Epithelial cell of proximal tubule (primary cell): ENCODE results near the gene DTNB. TPM values are rescaled to one million over a fixed set of nuclear protein-coding genes. Genes with fewer than 3 reads are reported as not detected.

ENCODE experiments used
- DNase-seq: peaks from one replicate; pipeline ENCODE4 v3.0.0-alpha.2; 2011; ENCODE audit warnings: low read depth
- H3K4me3 ChIP-seq: 2 replicates; pipeline ENCODE4 v1.5.1; 2011; ENCODE audit warnings: low read depth, mild to moderate bottlenecking, low read length
- CTCF ChIP-seq: conservative IDR thresholded peaks from 2 replicates; pipeline ENCODE4 v1.5.1; 2012; ENCODE audit warnings: low read depth, mild to moderate bottlenecking, low read length
- total RNA-seq: library from RNA; depleted of rRNA; stranded (reverse); fragments of >200 nt; gene quantifications from 2 replicates; pipeline ENCODE4 v1.2.3, GENCODE V29; 2015

Gene DTNB
- total RNA-seq, 1 donor from 2014 or later: 4.8 TPM

GRCh38 chr2:25375989-25376545 is 297.3 kb downstream of the DTNB start:
- H3K4me3 ChIP-seq: no peak overlapping the region
- no peak for TF ChIP-seq CTCF
- DNase-seq: no peak

DNA sequence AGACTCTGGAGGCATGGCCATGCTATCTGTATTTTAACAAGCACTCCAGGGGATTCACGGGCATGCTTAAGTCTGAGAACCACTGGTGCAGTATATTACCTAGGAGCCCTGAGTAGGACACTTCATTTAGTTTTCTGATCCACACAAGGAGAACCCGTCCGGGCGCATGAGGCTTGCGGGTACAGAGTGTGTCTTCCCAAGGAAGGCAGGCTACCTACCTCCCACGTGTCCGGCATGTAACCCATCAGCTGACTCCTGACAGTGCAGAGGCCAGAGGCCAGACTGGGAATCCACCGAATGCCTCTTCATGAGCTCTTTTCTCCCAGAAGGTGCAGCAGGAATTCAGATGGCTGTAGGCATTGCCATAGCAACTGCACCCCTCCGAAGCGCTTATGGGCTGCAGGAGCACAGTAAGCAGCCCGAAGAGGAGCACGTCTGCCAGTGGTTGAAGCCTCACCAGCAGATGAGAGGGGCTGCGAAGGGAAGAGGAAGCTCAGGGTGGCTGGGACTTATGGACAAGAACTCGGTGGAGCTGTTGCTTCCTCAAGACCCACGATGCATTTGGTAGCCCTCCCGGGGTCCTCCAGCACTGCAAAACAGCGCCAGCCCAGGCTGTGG is 297.9 kb downstream of the DTNB start:
- no peak for TF ChIP-seq CTCF
- H3K4me3 ChIP-seq: no peak overlapping the region
- DNase-seq: no peak

DNA sequence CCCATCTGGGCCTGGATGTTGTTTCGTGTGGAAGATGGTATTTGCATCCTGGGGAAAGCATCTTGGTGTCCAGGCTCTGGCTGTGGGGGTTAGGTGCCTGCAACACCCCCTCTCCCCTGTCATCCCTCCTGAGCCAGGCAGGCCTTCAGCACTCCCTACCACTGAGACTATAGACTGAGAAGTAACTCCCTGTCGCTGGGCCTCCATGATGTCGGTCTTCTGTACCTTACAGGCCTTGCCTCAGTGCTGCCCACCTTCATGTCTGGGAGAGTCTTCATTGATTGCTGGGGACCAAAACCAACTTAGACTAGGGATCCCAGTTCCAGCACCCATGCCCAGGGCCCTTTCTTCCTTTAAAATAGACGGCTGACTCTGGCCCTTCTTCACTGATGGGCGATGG is 298.6 kb downstream of the DTNB start:
- no peak for DNase-seq
- TF ChIP-seq CTCF: no peak
- no peak overlapping the region for H3K4me3 ChIP-seq

DNA sequence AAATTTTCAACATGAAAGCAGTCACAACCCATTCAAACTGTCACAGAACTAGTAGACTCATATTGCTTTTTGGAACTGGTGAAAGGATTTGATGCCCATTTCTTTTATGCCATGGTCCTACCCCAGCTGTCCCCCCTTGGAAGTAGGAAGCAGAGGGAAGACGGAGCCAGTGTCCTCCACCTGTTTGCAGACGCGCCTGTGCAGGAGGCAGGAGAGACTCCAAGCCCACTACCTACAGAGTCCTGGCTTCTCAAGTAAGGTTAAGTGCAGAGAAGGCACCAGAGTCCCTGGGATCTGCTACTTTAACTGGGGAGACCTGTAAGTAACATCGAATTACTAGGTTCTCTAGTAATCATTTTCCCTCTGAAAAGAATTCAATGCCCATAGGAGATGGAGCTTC is 299.0 kb downstream of the DTNB start:
- TF ChIP-seq CTCF: no peak

GRCh38 chr2:25373269-25373981 is 300.0 kb downstream of the DTNB start:
- DNase-seq: no peak
- H3K4me3 ChIP-seq: no peak overlapping the region
- no peak for TF ChIP-seq CTCF

More for the DNA sequence above, 299.0 kb downstream of the DTNB start:
- DNase-seq: no peak
- no peak overlapping the region for H3K4me3 ChIP-seq

DNA sequence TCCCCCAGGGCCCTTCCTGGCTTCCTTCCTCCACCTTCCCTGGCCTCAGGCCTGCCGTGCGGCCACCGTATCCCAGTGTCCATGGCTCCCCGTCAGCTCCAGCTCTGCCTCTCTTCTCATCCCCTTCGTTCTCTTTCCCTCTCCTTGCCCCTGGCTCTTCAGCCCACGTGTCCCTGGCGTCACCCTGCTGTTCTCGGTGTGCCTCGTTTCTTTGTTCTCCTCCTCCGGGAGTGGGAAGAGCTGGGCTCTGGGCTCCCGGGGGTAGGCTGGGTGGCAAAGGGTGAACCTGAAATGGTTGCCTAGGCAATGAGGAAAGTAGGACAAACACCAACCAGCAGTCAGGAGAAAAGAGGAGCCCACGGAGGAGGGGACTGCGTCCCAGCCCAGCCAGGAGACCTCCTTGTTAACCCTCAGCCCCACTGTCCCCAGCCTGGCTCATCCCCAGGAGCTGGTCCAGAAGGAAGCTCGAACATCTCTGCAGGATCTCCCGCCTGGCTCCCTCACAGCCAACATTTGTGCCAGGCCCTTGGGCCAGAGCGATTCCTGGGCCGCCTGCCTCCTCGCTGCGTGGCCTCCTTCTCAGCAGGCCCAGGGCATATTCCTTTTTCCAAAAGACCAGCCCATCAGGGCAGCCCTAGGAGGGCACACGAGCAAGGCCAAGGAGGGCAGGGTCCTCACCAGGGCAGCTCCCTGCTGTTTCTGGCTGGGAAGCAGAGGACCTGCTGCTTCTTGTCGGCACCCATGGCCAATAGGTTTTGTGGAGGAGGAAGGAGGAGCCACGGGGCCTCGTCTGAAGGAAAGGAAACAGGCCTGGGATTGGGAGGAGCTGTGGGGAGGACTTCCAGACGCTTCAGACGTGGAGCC is 300.7 kb downstream of the DTNB start:
- no peak overlapping the region for H3K4me3 ChIP-seq
- no peak for DNase-seq
- no peak for TF ChIP-seq CTCF
